NCI-H1436 treated with DMSO at 0.1 percent for 48 hours (cell line): ENCODE data around the gene MAGEB18.

Experiments
- DNase-seq: peaks from one replicate; lab custom pipeline; 2025; lab: John Stamatoyannopoulos, UW

MAGEB18 gene

DNA sequence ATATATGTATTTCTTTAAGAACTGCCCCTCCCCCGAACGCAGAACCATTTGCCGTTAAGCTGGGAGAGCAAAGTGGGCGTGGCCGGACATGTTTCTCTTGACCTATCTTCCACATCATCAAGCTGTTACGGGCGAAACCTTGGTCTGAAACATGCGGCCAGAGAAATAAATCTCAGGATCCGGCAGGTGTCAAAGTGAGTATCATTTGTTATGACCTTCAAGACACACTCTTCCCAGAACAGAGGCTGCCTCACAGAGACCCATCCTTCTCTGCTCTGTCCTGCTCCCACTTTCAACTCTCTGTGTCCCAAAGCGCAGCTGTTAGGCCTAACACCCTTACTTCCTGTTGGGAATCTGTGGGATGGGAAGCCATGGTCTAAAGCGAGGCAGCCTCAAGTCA is at the start of gene MAGEB18:
Gene MAGEB18 (plus strand): TSS at position 70 of the 400 bp plus-strand sequence. CDS start 643 bp downstream, outside the sequence.
- no peak for DNase-seq

- no peak for DNase-seq
Measured at GRCh38 chrX:26100421-26100920, 37.7 kb upstream of the MAGEB18 start.

- DNase-seq: no peak
Measured at GRCh38 chrX:26109142-26109541, 29.0 kb upstream of the MAGEB18 start.

DNA sequence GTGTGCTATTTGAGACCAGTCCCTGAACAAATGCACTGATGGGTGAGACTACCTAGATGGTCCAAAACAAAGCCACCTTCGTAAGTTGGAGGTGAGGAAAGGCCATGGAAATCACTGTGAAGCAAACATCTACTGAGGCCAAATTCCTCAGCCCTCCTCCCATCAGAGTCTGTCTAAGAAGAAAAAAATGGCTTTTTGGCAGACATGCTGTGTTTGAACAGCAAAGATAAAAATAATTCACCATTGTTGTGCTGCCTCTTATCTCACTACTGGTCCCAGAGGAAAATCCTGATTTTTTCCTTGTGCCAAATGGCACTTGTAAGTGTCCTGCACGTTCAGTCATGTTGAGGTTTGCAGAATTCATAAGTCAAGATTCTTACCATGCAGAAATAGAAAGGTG is 7.9 kb downstream of the MAGEB18 start:
- DNase-seq: no peak

GRCh38 chrX:26160301-26160700 is 22.2 kb downstream of the MAGEB18 start, which contains the start of gene MAGEB6B:
Gene MAGEB6B (plus strand): TSS chrX:26160601. CDS start chrX:26160601, 0 bp downstream.
- DNase-seq: no peak
